OCI-LY3 (cell line): ENCODE data around the gene SLC49A4.
A peak's percentile ranks its signal among the peaks of the same experiment; 100 is the strongest.
"Not testable (repeated sequence)": the region's sequence is repeated elsewhere in the genome, so short reads cannot be mapped to it uniquely, and the experiment has no call there.

Source experiments
- H2AFZ ChIP-seq: fragments of 200-600, 300-600 bp; shearing (Covaris generic); 2 replicates; pipeline ENCODE4 v1.6.0; 2014; ENCODE audit warnings: antibody characterized with exemption, low read depth, low read length
- H3K27ac ChIP-seq: fragments of 200-600, 300-600 bp; sonication (generic); 2 replicates; pipeline ENCODE4 v1.5.1; 2014; ENCODE audit warnings: mild to moderate bottlenecking, low read length, moderate library complexity, mixed read lengths
- H3K27me3 ChIP-seq: fragments of 200-600, 300-600 bp; sonication (generic); 2 replicates; pipeline ENCODE4 v1.6.1; 2014; ENCODE audit warnings: low read depth, low read length, mixed read lengths
- H3K36me3 ChIP-seq: fragments of 200-600, 300-600 bp; sonication (generic); replicated peaks from 2 replicates; pipeline ENCODE3; 2014; ENCODE audit warnings: low read depth, low read length, mixed read lengths
- H3K4me1 ChIP-seq: fragments of 300-600, 200-600 bp; sonication (generic); 2 replicates; pipeline ENCODE4 v1.6.1; 2014; ENCODE audit warnings: low read length, mixed read lengths
- H3K4me2 ChIP-seq: fragments of 200-600, 300-600 bp; sonication (generic); 2 replicates; pipeline ENCODE4 v1.6.1; 2014; ENCODE audit warnings: low read length, mixed read lengths
- H3K4me3 ChIP-seq: fragments of 300-600, 200-600 bp; sonication (generic); 2 replicates; pipeline ENCODE4 v1.5.1; 2014; ENCODE audit warnings: antibody characterized with exemption, mild to moderate bottlenecking, low read length, moderate library complexity
- H3K79me2 ChIP-seq: fragments of 300-600, 200-600 bp; shearing (Covaris generic); 2 replicates; pipeline ENCODE4 v1.6.1; 2014; ENCODE audit warnings: mild to moderate bottlenecking, low read length, mixed read lengths
- H3K9ac ChIP-seq: fragments of 300-600, 200-600 bp; shearing (Covaris generic); 2 replicates; pipeline ENCODE4 v1.6.0; 2014; ENCODE audit warnings: mild to moderate bottlenecking, low read length, moderate library complexity
- H3K9me3 ChIP-seq: fragments of 200-600, 300-600 bp; shearing (Covaris generic); 2 replicates; pipeline ENCODE4 v1.6.1; 2014; ENCODE audit warnings: low read length, mixed read lengths; ENCODE audit not compliant: insufficient read depth
- H4K20me1 ChIP-seq: fragments of 200-600, 300-600 bp; sonication (generic); 2 replicates; pipeline ENCODE4 v1.6.1; 2016; ENCODE audit warnings: low read length, mixed read lengths; ENCODE audit not compliant: insufficient read depth
- CTCF ChIP-seq: fragments of 200-600, 300-600 bp; sonication (generic); IDR thresholded peaks from 2 replicates; pipeline ENCODE4 v1.5.1; 2014; ENCODE audit warnings: antibody characterized with exemption, low read length, low read depth
- EZH2phosphoT487 ChIP-seq: fragments of 200-600 bp; shearing (Covaris generic); IDR thresholded peaks from 2 replicates; pipeline ENCODE4 v1.6.1; 2018; ENCODE audit warnings: antibody characterized with exemption, mixed run types, low read depth

The SLC49A4 gene, protein sequence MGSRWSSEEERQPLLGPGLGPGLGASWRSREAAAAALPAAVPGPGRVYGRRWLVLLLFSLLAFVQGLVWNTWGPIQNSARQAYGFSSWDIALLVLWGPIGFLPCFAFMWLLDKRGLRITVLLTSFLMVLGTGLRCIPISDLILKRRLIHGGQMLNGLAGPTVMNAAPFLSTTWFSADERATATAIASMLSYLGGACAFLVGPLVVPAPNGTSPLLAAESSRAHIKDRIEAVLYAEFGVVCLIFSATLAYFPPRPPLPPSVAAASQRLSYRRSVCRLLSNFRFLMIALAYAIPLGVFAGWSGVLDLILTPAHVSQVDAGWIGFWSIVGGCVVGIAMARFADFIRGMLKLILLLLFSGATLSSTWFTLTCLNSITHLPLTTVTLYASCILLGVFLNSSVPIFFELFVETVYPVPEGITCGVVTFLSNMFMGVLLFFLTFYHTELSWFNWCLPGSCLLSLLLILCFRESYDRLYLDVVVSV

DNA sequence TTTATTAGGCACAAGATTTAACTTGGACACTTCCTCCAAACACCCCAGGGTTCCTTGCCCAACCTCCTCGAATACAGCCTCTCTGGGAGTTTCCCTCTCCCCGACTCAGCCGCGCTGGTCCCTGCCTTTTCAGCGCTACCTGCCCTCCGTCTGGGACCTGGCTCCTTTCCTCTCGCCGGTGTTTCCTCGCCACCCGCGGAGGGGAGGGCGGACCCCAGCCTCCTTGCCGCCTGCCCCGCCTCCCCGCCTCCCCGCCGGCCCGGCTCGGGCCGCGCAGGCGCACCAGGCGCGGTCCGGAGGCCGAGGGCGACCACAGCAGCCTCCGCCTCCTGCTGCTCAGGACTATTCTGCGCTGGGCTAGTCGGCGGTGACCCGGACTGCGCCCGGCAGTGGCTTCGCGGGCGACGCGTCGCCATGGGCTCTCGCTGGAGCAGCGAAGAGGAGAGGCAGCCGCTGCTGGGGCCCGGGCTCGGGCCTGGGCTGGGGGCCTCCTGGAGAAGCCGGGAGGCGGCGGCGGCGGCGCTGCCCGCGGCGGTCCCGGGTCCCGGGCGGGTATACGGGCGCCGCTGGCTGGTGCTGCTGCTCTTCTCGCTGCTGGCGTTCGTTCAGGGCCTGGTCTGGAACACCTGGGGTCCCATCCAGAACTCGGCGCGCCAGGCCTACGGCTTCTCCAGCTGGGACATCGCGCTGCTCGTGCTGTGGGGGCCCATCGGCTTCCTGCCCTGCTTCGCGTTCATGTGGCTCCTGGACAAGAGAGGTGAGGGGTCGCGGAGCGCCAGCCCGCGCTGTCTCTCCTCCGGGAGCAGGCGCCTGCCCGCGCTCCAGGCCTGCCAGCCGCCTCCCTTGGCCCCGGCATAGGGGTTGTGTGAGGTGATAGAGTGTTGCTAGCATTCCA lies at the start of gene SLC49A4:
Gene SLC49A4, plus strand, starts transcription at position 291 of the 895 bp plus-strand sequence. Its CDS starts 124 bp downstream, at position 415.
- H3K4me1 ChIP-seq, result peaks cover 13% of the 10 kb centered on the region
- peak within 1 kb of the TSS; percentile 80 for H3K9ac ChIP-seq
- peak within 1 kb of the TSS; percentile 100 for H3K4me2 ChIP-seq
- no peak for TF ChIP-seq EZH2phosphoT487
- H3K79me2 ChIP-seq, result peaks cover 31% of the 10 kb centered on the region
- peak within 1 kb of the TSS; percentile 98 for H2AFZ ChIP-seq
- no peaks in the 10 kb centered on the region for H3K27me3 ChIP-seq
- H3K36me3 ChIP-seq, result no peaks in the 10 kb centered on the region
- H3K9me3 ChIP-seq, result no peaks in the 10 kb centered on the region
- no peaks in the 10 kb centered on the region for H4K20me1 ChIP-seq
- peak within 1 kb of the TSS; percentile 69 for H3K27ac ChIP-seq
- H3K4me3 ChIP-seq, result peak within 1 kb of the TSS; percentile 85

- Histone ChIP-seq H4K20me1 (no peaks in the 10 kb centered on the region), H3K79me2 (no peaks in the 10 kb centered on the region), H3K4me1 (no peaks in the 10 kb centered on the region), H3K27ac (no peak overlapping the region), H3K4me2 (no peak overlapping the region), H3K27me3 (no peaks in the 10 kb centered on the region), H3K9ac (no peak overlapping the region), H3K36me3 (peaks cover 18% of the 10 kb centered on the region), H3K9me3 (no peaks in the 10 kb centered on the region), H3K4me3 (no peak overlapping the region), H2AFZ (no peak overlapping the region)
- TF ChIP-seq CTCF, result no peak
- no peak for TF ChIP-seq EZH2phosphoT487
These were observed 49.4 kb upstream of the SLC49A4 start for GRCh38 chr3:122745369-122746021.

DNA sequence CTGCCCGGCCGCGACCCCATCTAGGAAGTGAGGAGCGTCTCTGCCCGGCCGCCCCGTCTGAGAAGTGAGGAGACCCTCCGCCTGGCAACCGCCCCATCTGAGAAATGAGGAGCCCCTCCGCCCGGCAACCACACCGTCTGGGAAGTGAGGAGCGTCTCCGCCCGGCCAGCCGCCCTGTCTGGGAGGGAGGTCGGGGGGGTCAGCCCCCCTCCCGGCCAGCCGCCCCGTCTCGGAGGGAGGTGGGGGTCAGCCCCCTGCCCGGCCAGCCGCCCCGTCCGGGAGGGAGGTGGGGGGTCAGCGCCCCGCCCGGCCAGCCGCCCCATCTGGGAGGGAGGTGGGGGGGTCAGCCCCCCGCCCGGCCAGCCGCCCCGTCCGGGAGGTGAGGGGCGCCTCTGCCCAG lies 47.6 kb upstream of the SLC49A4 start:
- not testable (repeated sequence) for H3K4me2 ChIP-seq, H4K20me1 ChIP-seq, H3K4me1 ChIP-seq, H3K9ac ChIP-seq, H3K4me3 ChIP-seq, H3K27ac ChIP-seq, H3K79me2 ChIP-seq, H2AFZ ChIP-seq, H3K27me3 ChIP-seq, H3K9me3 ChIP-seq
- H3K36me3 ChIP-seq, result peaks cover 14% of the 10 kb centered on the region

- no peaks in the 10 kb centered on the region for H3K27me3 ChIP-seq
- no peaks in the 10 kb centered on the region for H3K4me1 ChIP-seq
- H3K4me2 ChIP-seq, result no peak overlapping the region
- no peak overlapping the region for H2AFZ ChIP-seq
- H3K27ac ChIP-seq, result no peak overlapping the region
- no peaks in the 10 kb centered on the region for H4K20me1 ChIP-seq
- H3K9me3 ChIP-seq, result no peaks in the 10 kb centered on the region
- H3K9ac ChIP-seq, result no peak overlapping the region
- TF ChIP-seq EZH2phosphoT487 (no peak), CTCF (no peak)
- no peak overlapping the region for H3K4me3 ChIP-seq
- no peaks in the 10 kb centered on the region for H3K79me2 ChIP-seq
- H3K36me3 ChIP-seq, result peaks cover 12% of the 10 kb centered on the region
These were observed 46.5 kb upstream of the SLC49A4 start for GRCh38 chr3:122748347-122748746.
